Activated CD4-positive, alpha-beta memory T cell treated with anti-CD3 and anti-CD28 coated beads, Interleukin-2, amount 10 ng/mL, durations not matched to agents 7 days and 5 days (primary cell): ENCODE measurements around the gene GRIP2. TPM values are rescaled to one million over a fixed set of nuclear protein-coding genes. Genes with fewer than 3 reads are reported as not detected.

ENCODE experiments used
- CTCF ChIA-PET: fragments of 350-600 bp; sonication (Branson Sonifier 250); formaldehyde crosslinking; loops from one replicate; lab custom pipeline; 2021; ENCODE audit warnings: antibody characterized with exemption, inconsistent platforms; lab: Charles Lee
- POLR2A ChIA-PET: fragments of 350-600 bp; sonication (Branson Sonifier 250); formaldehyde crosslinking; loops from one replicate; lab custom pipeline; 2021; ENCODE audit warnings: antibody characterized with exemption; lab: Charles Lee
- DNase-seq: peaks from one replicate; pipeline ENCODE4 v3.0.0-alpha.2; 2020
- H3K27ac Mint-ChIP-seq: one replicate; pipeline ENCODE4 v1.8.0; 2021; ENCODE audit warnings: mild to moderate bottlenecking, mixed read lengths
- H3K27me3 Mint-ChIP-seq: one replicate; pipeline ENCODE4 v1.8.0; 2021; ENCODE audit warnings: mixed read lengths
- H3K36me3 Mint-ChIP-seq: one replicate; pipeline ENCODE4 v1.8.0; 2021; ENCODE audit warnings: low read depth, mixed read lengths
- H3K4me1 Mint-ChIP-seq: one replicate; pipeline ENCODE4 v1.8.0; 2021; ENCODE audit warnings: mixed read lengths
- H3K4me3 Mint-ChIP-seq: one replicate; pipeline ENCODE4 v1.8.0; 2021; ENCODE audit warnings: mild to moderate bottlenecking, mixed read lengths
- H3K9me3 Mint-ChIP-seq: one replicate; pipeline ENCODE4 v1.8.0; 2021; ENCODE audit warnings: mixed read lengths
- total RNA-seq, 2 experiments: library from RNA; stranded (reverse); gene quantifications; one replicate each; pipeline ENCODE4 v1.2.3, GENCODE V29; 2021

Gene GRIP2
- total RNA-seq, 2 experiments from 2014 or later: 0.08 to 0.35 TPM

DNA sequence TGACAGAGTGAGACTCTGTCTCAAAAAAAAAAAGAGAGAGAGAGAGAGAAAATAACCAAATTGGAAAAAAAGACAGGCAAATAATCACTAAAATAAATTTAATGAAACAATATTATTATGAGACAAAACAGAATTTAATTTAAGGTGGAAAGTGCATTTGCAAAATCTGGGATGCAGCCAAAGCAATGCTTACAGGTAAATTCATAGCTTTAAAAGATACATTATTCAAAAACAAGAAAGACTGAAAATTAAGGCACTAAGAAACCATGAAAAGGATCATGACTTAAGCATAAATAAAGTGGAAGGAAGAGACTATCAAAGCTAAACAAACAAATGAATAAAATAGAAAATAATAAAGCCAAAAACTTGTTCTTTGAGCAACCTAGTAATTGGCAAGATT is 37.7 kb downstream of the GRIP2 start:
- DNase-seq: no peak
- H3K4me1 Mint-ChIP-seq: no peaks in the 10 kb centered on the region
- no peak overlapping the region for H3K27ac Mint-ChIP-seq

DNA sequence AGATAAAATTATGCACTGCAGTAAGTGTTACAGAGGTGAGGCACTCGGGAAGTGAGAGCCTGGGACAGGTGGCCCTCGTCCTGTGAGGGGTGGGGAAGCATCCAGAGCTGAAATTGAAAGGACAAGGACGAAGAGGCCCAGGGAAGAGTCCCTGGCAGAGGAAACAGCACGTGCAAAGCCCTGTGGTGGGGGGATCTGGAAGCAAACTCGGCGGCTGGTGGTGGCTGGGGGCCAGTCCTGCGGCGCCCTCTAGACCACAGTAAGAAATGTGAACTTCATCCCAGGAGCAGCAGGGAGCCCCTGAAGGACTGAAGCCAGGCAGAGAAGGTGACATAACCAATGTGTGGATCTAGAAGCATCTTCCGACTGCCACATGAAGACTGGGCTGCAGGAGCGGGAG is 42.8 kb downstream of the GRIP2 start:
- ChIA-PET CTCF (interaction anchor here (1.0 kb wide), 1 partner anchor 12 kb away, joined by 6 read pairs; no protein-coding TSS in a partner anchor), POLR2A (no interaction called here)
- no peaks in the 10 kb centered on the region for H3K36me3 Mint-ChIP-seq
- H3K4me1 Mint-ChIP-seq: no peaks in the 10 kb centered on the region
- DNase-seq: no peak
- no peak overlapping the region for H3K4me3 Mint-ChIP-seq
- H3K27ac Mint-ChIP-seq: no peak overlapping the region
- H3K9me3 Mint-ChIP-seq: peaks cover 6% of the 10 kb centered on the region
- peaks cover 13% of the 10 kb centered on the region for H3K27me3 Mint-ChIP-seq

More for the DNA sequence above, 37.7 kb downstream of the GRIP2 start:
- Mint-ChIP-seq H3K27me3 (peaks cover 12% of the 10 kb centered on the region), H3K36me3 (peaks cover 4% of the 10 kb centered on the region), H3K9me3 (peaks cover 14% of the 10 kb centered on the region), H3K4me3 (no peak overlapping the region)
- ChIA-PET CTCF (no interaction called here), POLR2A (no interaction called here)

DNA sequence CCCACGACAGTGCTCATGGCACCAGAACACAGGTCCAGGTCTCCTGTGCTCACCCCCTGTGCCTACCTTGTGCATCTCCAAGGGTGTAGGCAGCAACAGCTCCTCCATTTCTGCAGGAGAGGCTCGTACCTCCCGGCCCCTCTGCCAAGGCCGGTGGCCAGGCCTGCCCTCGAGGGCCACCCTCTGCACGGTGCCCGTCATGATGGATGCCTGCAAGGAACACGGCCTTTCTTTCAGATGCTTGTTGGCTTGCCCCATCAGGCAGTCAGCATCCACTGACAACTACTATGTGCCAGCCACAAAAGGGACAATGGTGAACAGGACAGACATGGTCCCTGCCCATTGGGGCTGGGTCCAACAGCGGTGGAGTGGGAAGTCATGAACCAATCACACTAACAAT is 43.8 kb downstream of the GRIP2 start:
- H3K4me1 Mint-ChIP-seq: no peaks in the 10 kb centered on the region
- ChIA-PET CTCF (no interaction called here), POLR2A (no interaction called here)
- H3K27me3 Mint-ChIP-seq: peaks cover 13% of the 10 kb centered on the region
- H3K9me3 Mint-ChIP-seq: peaks cover 1% of the 10 kb centered on the region
- H3K36me3 Mint-ChIP-seq: no peaks in the 10 kb centered on the region
- no peak for DNase-seq
- H3K4me3 Mint-ChIP-seq: no peak overlapping the region
- H3K27ac Mint-ChIP-seq: no peak overlapping the region

DNA sequence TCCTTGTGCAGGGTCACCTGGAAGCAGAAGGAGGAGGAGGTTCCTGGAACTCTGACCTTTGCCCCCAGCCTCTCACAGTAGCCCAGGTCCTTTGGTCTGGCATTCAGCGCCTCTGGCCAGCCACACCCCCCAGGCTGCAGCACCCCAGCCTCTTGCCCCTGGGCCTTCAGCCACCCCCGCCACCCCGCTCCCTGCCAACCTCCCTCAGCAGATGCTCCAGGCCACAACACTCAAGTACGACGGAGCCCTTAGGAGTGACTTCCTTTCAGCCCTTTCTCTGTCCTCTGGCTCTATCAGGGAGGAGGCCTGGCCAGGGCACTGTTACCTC is 45.2 kb downstream of the GRIP2 start:
- Mint-ChIP-seq H3K27ac (no peak overlapping the region), H3K36me3 (peaks cover 9% of the 10 kb centered on the region), H3K4me1 (no peaks in the 10 kb centered on the region), H3K9me3 (no peaks in the 10 kb centered on the region), H3K27me3 (peaks cover 5% of the 10 kb centered on the region), H3K4me3 (no peak overlapping the region)
- CTCF ChIA-PET: interaction anchor here (1.0 kb wide), 1 partner anchor 15 kb away, joined by 3 read pairs; no protein-coding TSS in a partner anchor
- POLR2A ChIA-PET: no interaction called here
- no peak for DNase-seq

DNA sequence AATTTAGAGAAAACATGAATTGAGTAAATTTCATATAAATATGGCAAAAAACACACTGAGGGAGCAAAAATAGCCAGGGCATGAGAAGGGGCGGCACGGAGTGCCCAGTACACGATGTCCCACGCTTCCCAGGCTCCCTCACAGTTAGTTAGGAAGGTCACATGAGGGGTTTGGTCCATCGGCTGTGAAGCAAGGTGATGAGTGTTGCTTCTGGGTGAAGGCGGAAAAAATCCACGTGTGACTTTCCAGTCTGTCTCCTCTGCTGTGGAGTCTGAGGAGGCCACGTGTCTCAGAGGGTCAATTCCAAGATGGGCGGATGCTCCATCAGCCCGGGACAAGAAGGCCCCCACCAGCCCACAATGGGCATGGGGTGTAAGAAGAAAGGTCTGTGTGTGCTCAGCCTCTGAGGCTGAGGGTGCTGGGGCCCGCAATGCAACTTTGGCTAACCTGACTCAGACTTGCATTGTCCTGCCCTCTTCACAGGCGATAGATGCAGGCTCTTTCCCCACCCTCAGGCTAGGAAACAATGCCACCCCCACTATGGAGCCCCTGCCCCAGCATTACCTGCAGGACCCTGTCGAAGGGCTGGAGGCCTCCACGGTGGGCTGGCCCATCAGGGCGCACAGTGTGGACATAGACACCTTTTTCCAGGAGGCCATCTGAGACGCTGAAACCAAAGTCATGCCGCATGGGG is 45.7 kb downstream of the GRIP2 start:
- no peaks in the 10 kb centered on the region for H3K4me1 Mint-ChIP-seq
- peaks cover 5% of the 10 kb centered on the region for H3K27me3 Mint-ChIP-seq
- POLR2A ChIA-PET: no interaction called here
- H3K27ac Mint-ChIP-seq: no peak overlapping the region
- CTCF ChIA-PET: no interaction called here
- H3K36me3 Mint-ChIP-seq: peaks cover 10% of the 10 kb centered on the region
- H3K4me3 Mint-ChIP-seq: no peak overlapping the region
- H3K9me3 Mint-ChIP-seq: no peaks in the 10 kb centered on the region
- DNase-seq: no peak

DNA sequence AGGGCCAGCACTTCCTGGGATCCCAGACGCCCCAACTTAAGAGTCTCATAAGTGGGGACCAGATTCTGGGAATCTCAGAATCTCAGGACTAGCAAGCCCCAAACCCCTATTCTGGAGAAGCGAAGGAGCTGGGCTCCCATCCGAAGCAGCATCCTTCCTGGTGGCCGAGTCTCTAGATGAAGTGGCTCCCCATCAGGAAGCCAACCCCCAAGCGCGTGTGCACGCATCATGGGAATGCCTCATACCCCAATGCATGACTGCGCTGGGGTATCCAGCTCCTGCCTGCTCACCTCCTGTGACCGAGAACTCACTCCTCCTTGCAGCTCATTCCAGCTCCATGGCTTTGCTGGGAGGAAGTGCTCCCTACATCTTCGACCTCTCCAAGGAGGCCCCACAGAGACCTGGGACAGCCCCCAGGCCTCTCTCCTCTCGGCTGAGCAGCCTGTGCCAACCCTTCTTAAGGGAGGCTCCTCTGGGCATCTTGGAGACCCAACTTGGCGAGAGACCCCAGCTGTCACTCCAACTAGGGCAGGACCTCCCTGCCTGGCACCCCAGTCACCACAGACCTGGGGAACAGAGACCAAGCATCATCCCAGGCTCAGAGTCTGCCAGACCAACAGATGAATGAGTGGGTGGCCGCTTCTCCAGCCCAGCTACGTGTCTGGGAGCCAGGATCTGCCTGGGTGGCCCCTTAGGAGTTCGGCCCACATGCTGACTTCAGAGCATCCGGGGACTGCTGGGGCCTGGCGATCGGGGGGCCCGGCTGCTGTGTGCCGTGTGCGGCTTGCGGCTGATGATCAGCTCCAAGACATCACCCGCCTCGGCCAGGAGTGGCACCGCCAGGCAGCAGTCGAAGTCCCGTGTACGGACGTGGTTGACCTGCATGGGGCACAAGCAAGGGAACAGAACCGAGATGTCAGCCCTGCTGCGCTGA is 46.9 kb downstream of the GRIP2 start:
- Mint-ChIP-seq H3K4me1 (no peaks in the 10 kb centered on the region), H3K9me3 (no peaks in the 10 kb centered on the region), H3K36me3 (peaks cover 15% of the 10 kb centered on the region), H3K27me3 (peaks cover 5% of the 10 kb centered on the region), H3K4me3 (no peak overlapping the region), H3K27ac (no peak overlapping the region)
- CTCF ChIA-PET: no interaction called here
- POLR2A ChIA-PET: no interaction called here
- DNase-seq: no peak

DNA sequence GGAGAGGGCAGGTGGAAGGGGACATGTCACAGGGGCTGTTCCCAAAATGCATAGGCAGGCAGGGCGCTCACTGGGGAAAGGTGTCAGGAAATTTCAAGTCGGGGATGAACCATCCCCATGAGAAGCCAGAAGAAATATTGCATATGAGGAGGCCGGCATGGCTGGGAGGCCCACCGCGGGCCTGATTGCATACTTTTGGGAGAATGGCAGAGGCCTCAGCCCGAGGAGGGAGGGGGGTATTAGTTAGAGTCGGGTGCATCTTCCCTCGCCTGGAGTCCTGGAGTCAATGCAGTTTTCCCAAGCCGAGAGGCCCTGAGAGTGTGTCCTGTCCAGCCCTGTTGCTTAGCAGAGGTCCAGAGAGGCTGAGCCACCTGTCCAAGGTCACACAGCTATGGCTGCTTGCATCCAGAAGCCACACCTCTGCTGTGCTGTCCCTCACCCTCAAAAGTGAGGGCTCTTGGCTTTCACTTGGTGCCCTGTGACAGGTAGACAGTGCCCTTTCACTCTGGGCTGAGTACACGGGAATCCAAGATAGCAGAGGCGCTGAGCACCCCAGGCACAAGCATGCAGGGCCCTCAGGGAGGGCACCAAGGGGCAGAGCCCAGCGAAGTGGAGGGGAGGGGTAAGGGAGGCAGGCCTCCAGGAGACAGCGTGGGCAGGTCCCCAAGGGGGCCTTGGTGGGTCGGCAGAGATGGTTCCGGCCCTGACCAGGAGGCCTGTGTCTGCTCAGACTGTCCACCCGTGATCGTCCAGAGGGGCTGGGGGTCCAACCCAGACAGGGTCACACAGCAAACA is 48.5 kb downstream of the GRIP2 start:
- DNase-seq: no peak
- H3K27ac Mint-ChIP-seq: no peak overlapping the region
- no peaks in the 10 kb centered on the region for H3K4me1 Mint-ChIP-seq
- H3K4me3 Mint-ChIP-seq: no peak overlapping the region
- ChIA-PET POLR2A (interaction anchor here (0.8 kb wide), 1 partner anchor 61 kb away, joined by 3 read pairs; no protein-coding TSS in a partner anchor), CTCF (interaction anchor here (0.9 kb wide), 1 partner anchor 17 kb away, joined by 3 read pairs; no protein-coding TSS in a partner anchor)
- peaks cover 19% of the 10 kb centered on the region for H3K36me3 Mint-ChIP-seq
- H3K27me3 Mint-ChIP-seq: no peaks in the 10 kb centered on the region
- no peaks in the 10 kb centered on the region for H3K9me3 Mint-ChIP-seq

DNA sequence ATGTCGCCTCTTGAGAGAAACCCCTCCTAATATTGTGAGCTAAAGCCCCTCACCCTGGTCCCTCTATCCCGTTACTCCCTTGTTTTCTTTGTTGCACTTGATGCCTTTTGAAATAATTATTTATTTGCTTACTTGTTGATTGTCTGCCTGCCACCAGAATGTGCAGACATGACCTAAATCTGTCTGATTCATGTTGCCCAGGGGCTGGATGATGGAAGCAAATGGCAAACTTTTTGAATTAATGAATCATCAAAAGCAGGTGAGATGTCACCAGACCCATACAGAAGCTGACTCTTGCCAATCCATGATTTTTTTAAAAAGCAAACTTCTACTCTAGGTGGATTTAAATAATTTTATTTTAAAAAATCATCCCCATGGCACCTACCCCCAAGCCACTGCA is 49.3 kb downstream of the GRIP2 start:
- DNase-seq: no peak
- no peaks in the 10 kb centered on the region for H3K27me3 Mint-ChIP-seq
- no peaks in the 10 kb centered on the region for H3K4me1 Mint-ChIP-seq
- peaks cover 19% of the 10 kb centered on the region for H3K36me3 Mint-ChIP-seq
- ChIA-PET POLR2A (interaction anchor here (0.8 kb wide), 1 partner anchor 62 kb away, joined by 3 read pairs; no protein-coding TSS in a partner anchor), CTCF (interaction anchor here (0.9 kb wide), 1 partner anchor 18 kb away, joined by 3 read pairs; no protein-coding TSS in a partner anchor)
- H3K9me3 Mint-ChIP-seq: no peaks in the 10 kb centered on the region
- no peak overlapping the region for H3K4me3 Mint-ChIP-seq
- no peak overlapping the region for H3K27ac Mint-ChIP-seq

DNA sequence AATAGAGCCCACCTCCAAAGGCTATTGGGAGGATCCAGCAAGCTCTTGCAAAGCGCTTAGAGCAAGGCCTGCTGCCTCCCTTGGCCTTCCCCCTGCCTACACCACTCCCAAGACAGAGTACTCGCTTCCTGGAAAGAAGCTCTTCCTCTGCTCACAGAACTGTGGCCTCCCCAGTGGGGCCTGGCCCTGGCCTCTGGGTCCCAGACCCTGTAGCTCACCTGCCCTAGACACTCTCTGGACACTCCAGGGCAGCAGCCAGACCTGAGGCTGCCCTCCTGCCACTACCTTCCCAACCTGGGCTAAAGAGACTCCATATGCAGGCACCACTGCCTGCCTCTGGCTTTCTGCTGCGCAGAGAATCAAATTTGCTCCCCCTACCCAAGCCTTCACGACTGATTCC is 49.9 kb downstream of the GRIP2 start:
- Mint-ChIP-seq H3K4me1 (no peaks in the 10 kb centered on the region), H3K27me3 (no peaks in the 10 kb centered on the region), H3K9me3 (no peaks in the 10 kb centered on the region), H3K36me3 (peaks cover 22% of the 10 kb centered on the region), H3K4me3 (no peak overlapping the region), H3K27ac (no peak overlapping the region)
- ChIA-PET POLR2A (no interaction called here), CTCF (no interaction called here)
- no peak for DNase-seq

DNA sequence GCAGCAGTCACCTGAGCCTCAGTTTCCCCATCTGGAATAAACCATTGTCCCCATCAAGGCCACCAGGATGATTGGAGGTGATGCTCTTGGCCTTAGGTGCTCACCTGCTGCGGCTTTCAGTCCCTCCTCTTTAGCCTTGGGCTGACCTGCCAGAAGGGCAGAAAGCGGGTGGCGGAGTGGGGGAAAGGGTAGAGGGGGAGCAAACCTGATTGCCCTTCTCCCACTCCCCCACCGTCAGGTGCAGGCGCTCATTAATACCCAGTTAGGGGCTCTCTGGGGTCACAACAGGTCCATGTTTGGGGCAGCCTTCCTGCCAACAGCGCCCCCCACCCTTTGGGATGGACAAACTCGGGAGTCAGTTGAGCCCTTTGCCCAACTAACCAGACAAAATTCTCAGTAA is 50.5 kb downstream of the GRIP2 start:
- ChIA-PET CTCF (no interaction called here), POLR2A (no interaction called here)
- no peak for DNase-seq
- H3K36me3 Mint-ChIP-seq: peaks cover 26% of the 10 kb centered on the region
- no peak overlapping the region for H3K27ac Mint-ChIP-seq
- H3K4me1 Mint-ChIP-seq: no peaks in the 10 kb centered on the region
- H3K4me3 Mint-ChIP-seq: no peak overlapping the region
- H3K27me3 Mint-ChIP-seq: no peaks in the 10 kb centered on the region
- H3K9me3 Mint-ChIP-seq: no peaks in the 10 kb centered on the region

DNA sequence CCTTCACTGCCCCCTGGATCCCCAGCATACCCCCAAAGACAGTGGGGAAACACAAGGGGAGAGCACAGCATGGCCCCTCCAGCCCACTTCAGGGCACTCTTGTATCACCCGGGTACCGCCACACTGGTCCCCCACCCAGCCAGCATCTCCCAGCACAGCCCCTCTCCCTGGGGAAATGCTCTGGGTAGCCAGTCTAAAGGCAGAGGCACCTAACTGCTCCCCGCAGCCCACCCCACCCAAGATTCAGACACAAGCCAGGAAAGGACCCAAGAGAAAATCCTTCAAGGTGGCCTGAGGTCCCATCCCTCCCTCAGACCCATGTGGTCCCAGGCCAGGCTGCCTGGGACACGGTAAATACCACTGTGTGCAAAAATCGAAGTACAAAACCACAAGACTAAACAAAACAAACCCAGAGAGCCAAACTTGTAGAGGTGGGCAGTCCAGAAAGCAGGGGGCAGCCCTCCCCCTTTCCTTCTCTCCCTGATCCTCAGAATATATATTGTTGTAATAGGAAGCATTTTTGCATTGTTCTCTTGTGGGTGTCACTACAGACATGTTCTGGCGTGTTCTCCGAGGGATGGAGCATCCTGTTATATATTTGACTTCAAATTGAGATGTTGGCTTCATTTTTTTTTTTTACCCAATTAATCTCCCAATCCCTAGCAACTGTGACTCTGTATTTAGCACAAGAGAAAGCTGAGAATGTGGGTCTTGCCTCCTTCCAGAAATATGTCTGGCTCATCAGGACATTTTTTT is 51.7 kb downstream of the GRIP2 start:
- Mint-ChIP-seq H3K27ac (no peak overlapping the region), H3K9me3 (no peaks in the 10 kb centered on the region), H3K4me1 (no peaks in the 10 kb centered on the region), H3K4me3 (no peak overlapping the region), H3K27me3 (no peaks in the 10 kb centered on the region), H3K36me3 (peaks cover 30% of the 10 kb centered on the region)
- ChIA-PET CTCF (interaction anchor here (1.6 kb wide), 1 partner anchor 285 kb away, joined by 3 read pairs; no protein-coding TSS in a partner anchor), POLR2A (no interaction called here)
- no peak for DNase-seq

DNA sequence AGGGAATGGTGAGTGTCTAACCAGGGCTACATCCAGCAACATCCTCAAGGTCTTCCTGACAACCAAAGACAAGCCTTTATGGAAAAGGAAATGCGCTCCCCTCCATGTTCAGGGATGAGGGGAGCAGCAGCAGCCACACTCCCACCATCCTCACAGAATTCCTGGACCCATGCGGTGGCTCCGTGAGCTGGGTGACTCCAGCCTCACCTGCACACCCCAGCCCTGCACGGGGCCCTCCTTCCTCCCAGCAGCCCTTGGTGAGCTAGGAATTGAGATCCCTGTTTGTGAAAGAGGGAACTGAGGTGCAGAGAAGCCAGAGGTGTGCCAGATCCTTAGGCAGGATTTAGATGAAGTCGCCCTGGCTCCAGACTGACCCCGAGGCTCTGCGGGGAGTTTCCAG is 52.3 kb downstream of the GRIP2 start:
- Mint-ChIP-seq H3K27me3 (no peaks in the 10 kb centered on the region), H3K4me3 (no peak overlapping the region), H3K36me3 (peaks cover 34% of the 10 kb centered on the region), H3K4me1 (no peaks in the 10 kb centered on the region), H3K27ac (no peak overlapping the region), H3K9me3 (no peaks in the 10 kb centered on the region)
- POLR2A ChIA-PET: no interaction called here
- DNase-seq: no peak
- CTCF ChIA-PET: interaction anchor here (1.6 kb wide), 1 partner anchor 284 kb away, joined by 3 read pairs; no protein-coding TSS in a partner anchor
